ENCODE results near the gene TMEM212.
"Not testable (repeated sequence)": the region's sequence is repeated elsewhere in the genome, so short reads cannot be mapped to it uniquely, and the experiment has no call there.

The TMEM212 gene

DNA sequence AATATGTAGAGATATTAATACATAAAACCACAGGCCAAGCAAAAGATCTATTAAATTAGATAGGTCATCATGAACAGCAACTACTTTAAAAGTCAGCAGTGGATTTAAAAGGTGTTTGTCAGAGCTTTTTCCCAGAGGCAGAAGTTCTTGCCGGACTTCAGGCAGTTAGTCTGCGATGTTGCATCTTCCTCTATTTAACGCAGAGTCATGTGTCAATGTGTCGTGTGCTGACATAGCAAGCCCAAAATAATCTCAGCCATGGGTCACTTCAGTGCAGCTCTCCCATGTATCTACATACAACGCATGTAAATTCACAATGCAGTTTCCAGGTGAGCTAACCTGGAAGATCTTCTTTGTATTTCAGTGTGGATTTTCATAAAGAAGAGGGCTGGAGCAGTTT lies 8.0 kb upstream of the TMEM212 start:
- DNase-seq: peak; percentile 75 to 92 (median 88)

DNA sequence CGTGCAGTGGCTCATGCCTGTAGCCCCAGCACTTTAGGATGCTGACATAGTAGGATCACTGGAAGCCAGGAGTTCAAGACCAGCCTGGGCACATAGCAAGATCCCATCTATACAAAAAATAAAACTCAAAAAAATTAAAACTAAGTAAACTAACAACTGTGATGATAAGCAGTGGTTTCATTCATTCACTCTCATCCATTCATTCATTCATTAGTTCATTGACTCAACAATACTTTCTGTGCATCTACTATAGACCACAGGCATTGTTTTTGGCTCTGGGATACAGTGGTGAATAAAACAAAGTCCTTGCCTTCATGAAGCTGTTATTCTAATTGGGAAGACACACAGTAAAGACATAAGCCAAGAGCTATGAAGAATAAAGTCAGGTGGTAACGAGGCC lies 7.5 kb upstream of the TMEM212 start:
- no peak for DNase-seq

DNA sequence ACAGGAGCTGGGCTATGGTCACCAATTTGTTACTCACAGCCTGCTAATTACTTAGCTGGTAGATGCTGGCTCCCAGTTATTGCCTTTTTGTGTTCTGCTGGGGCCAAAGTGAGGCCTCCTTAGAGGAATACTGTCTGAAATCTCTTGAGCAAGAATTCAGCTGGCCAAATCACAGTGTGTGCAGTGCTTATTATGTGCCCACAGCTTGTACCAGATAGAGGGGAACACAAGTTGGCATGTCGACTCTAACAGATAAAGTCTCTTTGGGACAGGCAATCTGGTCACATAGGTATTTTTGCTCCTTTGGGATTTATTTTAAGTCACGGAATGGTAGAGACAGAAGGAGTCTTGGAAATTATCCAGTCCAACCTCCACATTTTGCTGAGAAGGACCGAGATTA lies 6.3 kb upstream of the TMEM212 start:
- no peak for DNase-seq

DNA sequence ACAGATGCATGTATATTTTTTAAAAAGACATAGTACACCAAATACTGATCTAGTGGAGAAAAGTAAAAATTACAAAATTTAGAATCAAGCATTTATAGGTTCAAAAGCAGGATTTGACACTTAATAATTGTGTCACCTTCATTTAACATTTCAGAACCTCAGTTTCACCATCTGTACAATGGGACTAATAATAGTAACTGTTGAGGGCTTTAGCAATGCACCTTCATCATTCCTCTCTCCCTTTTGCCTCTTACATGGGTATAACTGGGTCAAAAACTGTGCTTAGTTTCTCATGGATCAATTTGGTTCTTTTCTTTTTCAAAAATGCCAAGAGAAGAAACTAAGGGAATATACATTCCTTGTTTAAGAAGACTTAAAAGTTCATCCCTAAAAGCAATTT lies 5.5 kb upstream of the TMEM212 start:
- DNase-seq: no peak

DNA sequence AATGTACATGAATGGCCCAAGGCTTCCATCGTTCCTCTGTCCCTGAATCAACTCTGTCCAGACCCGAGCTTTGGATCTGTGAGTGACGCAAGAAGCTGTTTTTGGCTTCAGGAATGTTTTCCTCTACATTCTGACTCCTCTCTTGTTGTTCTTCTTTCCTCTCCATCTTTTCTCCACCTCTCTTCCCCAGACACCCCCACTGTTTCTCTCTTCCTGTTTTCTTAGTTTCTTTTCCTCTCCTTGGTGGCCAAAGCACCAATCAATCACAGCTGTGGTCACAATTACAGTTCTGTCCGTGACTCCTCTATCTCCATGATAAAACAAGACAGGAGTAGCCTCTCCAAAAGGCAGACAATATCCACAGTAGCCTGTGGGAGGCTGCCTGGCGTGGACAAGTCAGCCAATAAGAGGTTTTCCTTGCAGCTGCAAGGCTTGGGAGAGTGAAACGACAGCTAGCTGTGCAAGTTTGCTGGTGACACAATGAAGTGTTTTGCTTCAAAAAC lies 4.9 kb upstream of the TMEM212 start:
- peak; percentile 59 to 78 (median 65) for DNase-seq

DNA sequence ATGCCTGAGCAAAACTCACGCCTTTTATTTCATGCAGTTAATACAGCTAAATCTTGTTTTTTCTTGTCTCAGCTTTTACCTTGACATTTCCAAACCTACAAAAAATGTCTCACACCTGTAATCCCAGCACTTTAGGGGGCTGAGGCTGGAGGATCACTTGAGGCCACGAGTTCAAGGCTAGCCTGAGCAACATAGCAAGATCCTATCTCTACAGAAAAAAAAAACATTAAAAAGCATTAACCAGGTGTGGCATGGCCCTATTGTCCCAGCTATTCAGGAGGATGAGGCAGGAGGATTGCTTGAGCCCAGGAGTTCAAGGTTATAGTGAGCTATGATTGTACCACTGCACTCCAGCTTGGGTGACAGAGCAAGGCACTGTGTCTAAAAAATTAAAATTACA lies 3.9 kb upstream of the TMEM212 start:
- DNase-seq: no peak

DNA sequence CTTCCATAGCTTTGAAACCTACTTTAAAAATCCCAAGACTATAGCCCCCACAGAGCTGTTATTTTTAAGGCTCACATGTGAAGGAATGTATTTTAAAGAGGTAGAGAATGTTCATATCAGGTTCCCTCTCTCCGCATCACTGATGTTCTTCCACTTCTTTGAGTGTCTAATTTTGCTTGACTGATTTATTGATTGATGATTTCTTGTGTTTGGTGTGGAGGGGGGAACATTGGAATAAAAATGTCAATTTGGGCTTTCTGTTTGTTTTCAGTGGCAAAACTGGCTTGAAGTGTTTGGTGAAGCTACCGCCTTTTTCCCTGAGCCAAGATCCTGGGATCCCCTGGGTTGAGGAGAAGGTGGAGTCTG lies 2.7 kb upstream of the TMEM212 start:
- no peak for DNase-seq

DNA sequence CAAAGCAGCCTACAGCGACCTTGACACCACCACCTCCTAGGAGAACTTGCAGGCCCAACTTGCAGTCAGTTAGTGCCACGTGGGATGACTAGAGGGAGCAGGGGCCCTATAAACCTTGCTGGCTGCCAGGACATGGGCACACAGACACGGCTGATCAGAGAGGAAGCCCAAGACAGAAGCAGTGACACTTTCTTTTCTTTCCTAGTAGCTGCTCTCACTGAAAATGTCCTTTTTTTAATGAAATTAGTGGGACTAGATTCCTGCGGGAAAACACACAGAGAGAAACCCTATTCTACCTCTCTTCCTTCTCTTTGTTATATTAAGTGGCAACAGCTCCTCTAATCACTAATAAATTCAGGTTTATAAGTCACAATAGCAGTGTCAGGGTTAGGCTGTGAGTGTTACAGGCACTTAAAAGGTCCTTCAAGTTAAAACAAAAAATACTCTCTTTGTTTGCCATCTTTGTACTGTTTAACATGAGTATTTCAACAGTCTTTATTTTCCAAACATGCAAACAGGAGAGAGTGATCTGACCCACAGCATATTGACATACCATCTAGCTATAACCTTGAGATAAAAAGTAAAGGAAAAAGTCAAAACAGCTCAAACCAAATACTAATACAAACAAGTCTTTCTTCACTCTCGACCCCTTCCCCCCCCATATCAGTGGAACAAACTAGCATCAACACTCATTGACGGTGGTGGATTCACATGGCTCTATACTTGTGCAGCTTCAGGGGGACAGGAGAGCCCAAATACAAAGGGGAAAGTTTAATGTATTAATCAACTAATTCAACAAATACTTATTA lies 2.1 kb upstream of the TMEM212 start:
- no peak for DNase-seq

DNA sequence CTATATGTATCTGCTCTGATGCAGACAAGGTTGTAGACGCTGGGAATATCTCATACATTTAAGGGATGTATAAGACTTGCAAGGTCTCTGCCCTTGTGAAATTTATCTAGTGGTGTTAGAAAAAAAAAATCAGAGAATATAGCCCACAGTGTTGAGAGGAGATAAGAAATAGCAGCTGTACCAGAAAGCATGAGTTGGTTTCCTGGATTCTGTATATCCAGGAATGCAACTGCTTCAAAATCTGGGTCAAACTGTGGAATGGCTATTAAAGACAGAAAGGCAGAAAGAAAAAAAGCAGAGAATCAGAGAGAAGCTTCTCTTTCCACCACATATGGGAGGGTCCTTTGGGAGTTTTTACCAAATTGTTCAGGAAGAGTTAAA lies 1.5 kb upstream of the TMEM212 start:
- no peak for DNase-seq

DNA sequence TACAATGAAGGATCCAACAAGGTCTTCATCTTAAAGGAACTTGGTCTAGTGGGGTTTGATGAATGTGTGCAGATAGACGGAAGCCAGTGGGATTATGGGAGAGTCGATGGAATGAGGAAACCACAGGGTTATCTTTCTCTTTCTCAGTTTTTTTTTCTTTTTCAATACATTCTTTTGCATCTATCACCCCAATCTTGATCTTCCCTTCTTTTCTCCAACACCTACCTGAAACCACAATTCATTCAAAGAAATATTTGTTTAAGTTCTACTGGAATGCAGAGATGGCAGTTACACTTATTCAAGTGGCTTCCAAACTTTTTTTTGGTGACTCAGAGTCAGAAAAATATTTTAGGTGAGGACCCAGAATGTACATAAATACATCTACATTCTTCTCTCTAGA lies 1.7 kb downstream of the TMEM212 start:
- DNase-seq: no peak

DNA sequence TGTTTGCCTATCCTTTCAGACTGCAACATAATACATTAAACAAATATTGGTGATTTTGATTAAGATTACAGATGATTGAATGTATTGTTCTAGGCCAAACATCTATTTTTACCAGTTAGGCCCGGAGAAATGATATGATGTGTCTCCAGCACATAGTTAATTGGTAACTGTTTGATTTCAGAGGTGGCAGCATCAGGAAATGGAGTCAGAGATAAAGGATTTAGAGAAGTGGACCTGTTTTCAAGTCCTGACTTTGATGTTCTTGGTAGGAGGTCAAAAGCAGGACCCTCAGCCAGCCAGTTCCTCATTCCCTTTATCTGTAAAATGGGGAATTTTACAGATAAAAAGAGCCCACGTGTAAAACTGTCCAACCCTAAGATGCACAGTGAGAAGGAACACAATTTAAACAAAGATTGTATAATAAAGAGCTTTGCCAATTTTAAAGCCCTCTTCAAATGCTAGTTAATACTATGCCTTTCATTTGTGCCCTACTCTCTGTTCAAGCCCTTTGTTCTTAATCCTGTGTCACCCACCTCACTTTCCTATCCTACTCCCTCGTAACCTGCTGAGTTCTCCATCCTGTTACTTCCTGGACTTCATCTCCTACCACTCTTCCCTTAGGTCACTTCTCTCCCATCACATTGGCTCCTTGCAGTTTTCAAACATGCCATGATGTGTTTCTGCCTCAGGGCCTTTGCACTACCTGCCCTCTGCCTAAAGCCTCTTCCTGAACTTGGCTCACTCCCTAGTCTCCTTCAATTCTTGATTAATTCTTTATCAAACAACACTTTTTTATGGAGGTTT lies 2.5 kb downstream of the TMEM212 start:
- no peak for DNase-seq

DNA sequence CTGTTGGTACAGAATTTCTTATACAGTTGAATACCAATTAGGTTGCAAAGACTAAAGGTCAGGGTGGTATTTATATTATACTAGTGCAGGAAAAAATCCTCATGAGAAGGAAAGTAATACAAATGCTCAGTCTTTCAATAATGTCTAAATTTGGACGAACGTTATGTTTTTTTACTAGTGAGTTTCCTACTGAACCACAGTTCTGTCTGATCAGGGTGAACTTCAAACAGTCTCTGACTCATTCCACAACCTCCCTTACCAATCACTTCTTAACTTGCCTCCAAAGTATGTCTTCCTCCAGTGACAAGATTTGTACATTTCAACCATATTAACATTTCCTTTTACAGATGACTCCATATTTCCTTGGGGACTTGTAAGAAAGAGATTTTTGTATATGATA lies 3.4 kb downstream of the TMEM212 start:
- DNase-seq: no peak

DNA sequence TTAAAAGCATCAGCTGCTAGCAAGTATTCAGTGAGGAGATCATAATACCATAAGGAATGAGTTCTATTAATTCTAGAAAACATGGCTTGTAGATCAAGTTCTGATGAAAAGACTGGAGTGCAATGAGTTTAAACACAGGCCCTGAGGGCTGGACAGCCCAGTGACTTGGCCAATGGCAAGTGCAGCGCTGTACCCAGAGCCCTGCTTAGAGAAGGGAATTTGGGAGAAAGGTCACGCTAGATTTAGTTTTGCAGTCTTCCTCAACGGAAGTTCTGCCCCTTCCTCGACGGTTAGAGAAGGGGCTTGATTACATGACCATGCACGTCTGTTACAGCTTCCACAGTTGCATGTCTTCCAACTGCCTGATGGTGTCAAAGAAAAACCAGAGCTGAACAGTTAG lies 4.0 kb downstream of the TMEM212 start:
- no peak for DNase-seq

DNA sequence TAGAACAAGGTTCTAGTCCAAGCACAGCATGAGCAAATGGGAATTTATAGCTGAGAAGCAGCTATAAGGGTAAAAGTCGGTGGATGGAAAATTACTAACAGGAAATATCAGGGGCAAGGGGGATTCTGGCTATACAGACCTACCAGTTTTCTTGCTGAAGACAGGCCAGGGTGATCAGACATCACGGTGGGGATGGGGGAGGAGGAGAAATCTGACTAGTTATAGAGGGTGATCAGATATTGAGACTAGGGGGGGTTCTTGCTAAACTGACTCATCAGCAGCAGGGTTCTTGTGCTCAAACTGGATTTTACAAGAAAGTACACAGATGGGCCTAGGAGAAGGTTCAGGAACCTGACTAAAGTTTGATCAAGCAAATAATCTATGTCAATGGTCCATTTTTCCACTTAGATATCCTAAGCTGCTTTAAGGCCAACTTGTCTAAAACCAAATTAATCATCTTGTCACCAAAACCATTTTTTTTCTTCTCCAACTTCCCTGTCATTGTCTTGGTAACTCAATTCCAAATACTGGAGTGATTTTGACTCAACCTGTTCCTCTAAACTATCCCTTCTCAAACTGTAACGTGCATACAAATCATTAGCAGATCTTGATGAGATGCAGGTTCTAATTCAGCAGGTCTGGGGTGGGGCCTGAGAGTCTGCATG lies 4.6 kb downstream of the TMEM212 start:
- no peak for DNase-seq

DNA sequence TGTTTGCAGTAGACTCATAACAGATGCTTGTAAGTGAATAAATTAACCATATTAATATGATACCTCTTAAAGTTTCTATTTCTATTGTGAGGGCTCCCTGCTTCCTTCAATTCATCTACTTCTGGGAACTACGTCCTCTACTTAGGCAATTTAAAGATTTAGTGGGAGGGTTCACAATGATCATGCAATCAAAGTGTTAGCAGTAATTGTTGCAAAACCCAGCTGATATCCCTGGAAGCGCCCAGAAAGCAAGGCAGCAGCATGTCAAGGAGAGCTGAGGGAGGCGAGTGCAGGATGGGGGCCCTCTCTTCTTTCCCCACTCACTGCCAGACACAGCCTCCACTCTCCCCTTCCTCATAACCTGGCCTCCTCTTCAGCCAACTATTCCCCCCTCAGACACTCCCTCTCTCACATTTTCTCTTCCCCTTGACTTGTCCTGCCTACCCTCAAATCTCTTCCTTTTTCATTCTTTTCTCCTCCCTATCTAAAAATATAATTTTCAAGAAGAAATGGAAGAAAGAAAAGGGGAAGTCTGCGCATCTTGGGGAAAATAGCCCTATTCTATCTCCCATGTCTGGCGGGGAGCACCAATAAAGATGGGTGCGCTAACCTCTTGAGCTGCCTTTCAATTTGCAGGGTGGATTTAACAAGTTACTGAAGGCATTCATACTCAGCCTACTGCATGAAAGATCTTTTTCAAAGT lies 6.6 kb downstream of the TMEM212 start:
- DNase-seq: peak in 2 of 4 experiments; percentile 10 to 31

DNA sequence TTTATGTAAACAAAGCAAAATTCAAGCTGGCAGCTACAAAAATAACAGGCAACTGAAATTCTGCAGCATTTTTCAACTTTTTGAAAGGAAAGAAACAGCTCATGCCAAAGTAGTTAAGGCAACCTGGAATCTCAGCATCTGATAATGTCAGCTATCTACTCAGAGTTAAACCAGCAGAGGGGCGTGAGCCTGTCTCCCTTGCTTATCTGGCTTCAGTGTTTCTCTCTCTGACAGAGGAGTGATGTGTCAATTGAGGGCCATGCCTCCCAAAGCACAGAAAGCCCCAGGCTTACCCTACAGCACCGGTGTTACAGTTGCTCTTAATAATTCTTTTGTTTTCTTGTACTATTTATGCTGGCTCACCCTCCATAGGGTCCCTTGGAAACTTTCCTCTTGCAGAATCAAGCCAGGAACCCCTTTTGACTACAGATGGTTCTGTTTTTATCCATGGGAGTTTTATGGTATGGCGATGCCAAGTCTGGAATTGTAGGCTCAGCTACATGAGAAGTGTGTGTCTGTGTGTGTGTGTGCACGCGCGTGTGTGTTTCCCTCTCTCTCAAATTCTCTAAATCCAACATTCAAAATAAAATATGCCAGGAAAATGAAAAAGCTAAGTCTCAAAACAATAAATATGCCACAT lies 7.3 kb downstream of the TMEM212 start:
- no peak for DNase-seq

DNA sequence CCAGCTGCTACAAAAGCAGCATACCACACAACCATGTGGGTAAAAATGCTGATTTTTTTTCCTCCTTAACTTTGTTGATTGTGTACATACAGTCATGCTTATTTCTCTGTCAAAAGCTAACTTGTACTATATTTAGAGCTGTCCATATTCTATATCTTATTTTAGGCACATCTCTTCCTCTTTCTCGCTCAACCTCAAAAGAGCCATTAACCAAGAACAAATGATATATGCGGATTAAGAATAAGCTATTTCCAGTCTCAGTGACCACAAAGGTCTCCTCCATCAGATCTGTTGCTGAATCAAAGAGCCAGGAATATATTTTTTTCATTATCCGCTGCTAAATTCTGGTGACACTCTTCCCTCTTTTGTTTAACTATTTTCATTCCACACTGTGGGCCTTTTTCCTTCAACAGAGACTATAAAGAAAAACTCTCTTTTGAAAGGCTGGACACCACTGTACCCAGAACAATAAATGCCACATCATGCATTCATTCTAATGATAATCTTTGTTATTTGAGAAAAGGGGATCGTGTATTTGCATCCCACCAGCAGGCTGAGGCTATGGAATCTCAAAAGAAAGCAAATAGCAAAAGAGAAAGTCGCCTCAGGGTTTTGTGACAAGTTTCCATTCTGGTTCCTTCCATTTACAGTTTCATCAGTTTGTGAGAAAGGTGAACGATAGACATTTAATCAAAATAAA lies 8.0 kb downstream of the TMEM212 start:
- DNase-seq: peak in 2 of 4 experiments; percentile 60 to 64

DNA sequence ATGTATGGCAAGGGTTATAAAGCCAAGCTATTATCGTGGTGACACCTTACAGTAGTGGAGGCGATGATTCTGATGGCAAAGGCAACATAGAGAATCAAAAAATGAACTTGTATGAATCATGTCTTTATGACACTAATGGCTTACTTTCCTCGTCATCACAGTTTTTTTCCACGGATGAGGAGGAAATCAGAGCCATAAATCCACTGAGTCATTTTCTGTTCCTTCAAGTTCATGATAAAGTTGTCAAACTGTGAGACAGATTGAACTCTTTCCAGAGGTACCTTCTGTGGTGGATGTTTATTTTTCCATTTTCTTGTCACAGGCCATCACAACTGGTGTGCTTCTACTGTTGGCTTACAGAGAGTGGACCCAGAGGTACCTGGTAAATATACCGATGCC lies 8.5 kb downstream of the TMEM212 start:
- peak in 1 of 4 experiments; percentile 39 for DNase-seq

DNA sequence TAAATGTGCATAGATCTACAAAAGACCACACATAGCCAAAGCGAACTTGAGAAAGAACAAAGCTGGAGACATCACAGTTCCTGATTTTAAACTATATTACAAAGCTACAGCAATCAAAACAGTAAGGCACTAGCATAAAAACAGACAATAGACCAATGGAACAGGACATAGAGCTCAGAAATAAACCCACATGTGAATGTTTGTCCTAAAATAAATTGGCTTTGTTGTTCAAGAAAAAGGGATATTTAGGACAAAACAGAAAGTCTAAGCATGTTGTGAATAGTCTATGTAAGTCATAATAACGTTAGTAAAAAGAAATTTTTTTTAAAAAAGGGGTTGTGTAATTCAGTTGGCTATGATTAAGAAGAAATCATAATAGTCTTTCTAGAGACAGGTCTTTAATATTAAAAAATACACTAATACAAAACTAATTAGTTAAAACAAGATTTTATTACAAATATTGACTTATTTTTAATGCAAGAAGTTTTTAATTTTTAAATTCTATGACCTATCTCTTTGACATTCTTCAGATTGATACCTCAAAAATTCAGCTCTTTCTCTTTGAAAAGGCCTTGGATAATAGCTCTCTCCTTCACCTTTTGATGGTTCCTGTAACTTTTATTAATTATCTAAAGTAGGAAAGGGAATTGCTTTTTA lies 11.6 kb downstream of the TMEM212 start:
- DNase-seq: no peak

DNA sequence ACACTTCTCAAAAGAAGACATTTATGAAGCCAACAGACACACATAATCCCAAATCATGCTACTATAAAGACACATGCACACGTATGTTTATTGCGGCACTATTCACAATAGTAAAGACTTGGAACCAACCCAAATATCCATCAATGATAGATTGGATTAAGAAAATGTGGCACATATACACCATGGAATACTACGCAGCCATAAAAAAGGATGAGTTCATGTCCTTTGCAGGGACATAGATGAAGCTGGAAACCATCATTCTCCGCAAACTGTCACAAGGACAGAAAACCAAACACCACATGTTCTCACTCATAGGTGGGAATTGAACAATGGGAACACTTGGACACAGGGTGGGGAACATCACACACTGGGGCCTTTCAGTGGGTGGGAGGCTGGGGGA lies 15.6 kb downstream of the TMEM212 start:
- DNase-seq: not testable (repeated sequence)

Data from suppressor macrophage (primary cell).